Measurements from ENCODE around the gene BTG1.

The BTG1 gene

DNA sequence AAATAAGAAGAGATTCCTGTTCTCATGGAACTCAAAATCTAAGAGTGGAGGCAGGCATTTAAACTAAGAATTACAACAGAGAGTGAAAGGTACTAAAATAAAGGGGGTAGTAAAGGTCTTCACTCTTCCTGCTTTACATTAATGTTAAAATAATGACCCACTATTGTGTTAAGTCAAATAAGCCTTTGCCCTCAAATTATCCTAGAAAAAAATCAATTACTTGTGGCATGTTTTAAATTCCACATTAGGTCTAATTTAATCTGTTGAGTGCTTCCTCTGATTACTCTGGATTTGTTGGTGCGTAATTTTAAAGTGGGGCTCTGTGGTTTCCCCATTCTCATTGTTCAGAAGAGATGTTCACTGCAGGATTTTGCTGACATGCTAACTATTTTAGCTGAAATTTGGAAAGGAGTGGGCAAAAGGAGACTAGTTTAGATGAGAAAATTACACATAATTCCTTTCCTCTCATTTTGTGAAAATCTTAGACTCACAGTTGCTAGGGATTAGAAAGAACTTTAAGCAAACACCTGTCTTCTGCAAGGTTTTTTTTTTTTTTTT, 35.5 kb downstream of the BTG1 start:
- no peak for TF ChIP-seq HDGF (IDR thresholded peaks at IDR 0.05; ENCODE audit: borderline replicate concordance)
- no peak for TF ChIP-seq L3MBTL2 (conservative IDR thresholded peaks at IDR 0.05)
- no peak for TF ChIP-seq BHLHE40 (IDR thresholded peaks at IDR 0.05; ENCODE audit: borderline replicate concordance)
- no peak for TF ChIP-seq LEF1 (IDR thresholded peaks at IDR 0.05; ENCODE audit: borderline replicate concordance)
- TF ChIP-seq ELF4 (IDR thresholded peaks at IDR 0.05): no peak
- TF ChIP-seq CTBP1 (IDR thresholded peaks at IDR 0.05; ENCODE audit: borderline replicate concordance): no peak
- no peak for TF ChIP-seq ARNT (IDR thresholded peaks at IDR 0.05)
- TF ChIP-seq, protein P1, sequence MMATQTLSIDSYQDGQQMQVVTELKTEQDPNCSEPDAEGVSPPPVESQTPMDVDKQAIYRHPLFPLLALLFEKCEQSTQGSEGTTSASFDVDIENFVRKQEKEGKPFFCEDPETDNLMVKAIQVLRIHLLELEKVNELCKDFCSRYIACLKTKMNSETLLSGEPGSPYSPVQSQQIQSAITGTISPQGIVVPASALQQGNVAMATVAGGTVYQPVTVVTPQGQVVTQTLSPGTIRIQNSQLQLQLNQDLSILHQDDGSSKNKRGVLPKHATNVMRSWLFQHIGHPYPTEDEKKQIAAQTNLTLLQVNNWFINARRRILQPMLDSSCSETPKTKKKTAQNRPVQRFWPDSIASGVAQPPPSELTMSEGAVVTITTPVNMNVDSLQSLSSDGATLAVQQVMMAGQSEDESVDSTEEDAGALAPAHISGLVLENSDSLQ (IDR thresholded peaks at IDR 0.05): no peak
- no peak for TF ChIP-seq FOXA1 (IDR thresholded peaks at IDR 0.05)
- no peak for TF ChIP-seq ZNF384 (IDR thresholded peaks at IDR 0.05)
- no peak for TF ChIP-seq NFRKB (IDR thresholded peaks at IDR 0.05)
- no peak for TF ChIP-seq FOXM1 (IDR thresholded peaks at IDR 0.05; ENCODE audit: borderline replicate concordance)
- TF ChIP-seq TARDBP (IDR thresholded peaks at IDR 0.05): no peak
- no peak for TF ChIP-seq FOXK2 (IDR thresholded peaks at IDR 0.05)
- no peak for TF ChIP-seq SUZ12 (IDR thresholded peaks at IDR 0.05)
- no peak for DNase-seq (ENCODE audit: extremely low spot score)
- CTCF ChIA-PET: no interaction called here
- POLR2A ChIA-PET: interaction anchor here (1.8 kb wide), 1 partner anchor 36 kb away, joined by 4 read pairs; the partner anchor contains the start of gene BTG1

DNA sequence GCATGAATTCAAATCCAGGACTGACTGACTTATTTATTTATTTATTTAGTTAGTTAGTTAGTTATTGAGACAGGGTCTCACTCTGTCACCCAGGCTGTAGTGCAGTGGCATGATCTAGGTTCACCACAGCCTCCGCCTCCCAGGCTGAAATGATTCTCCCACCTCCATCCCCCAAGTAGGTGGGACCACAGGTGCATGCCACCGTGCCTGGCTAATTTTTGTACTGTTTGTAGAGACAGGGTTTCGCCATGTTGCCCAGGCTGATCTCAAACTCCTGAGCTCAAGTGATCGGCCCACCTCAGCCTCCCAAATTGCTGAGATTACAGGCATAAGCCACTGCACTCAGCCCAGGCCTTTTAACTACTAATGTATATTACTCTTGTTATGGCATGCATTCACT, 36.0 kb downstream of the BTG1 start:
- TF ChIP-seq SP1 (IDR thresholded peaks at IDR 0.05) (no peak), BHLHE40 (IDR thresholded peaks at IDR 0.05; ENCODE audit: borderline replicate concordance) (no peak), FOXA1 (IDR thresholded peaks at IDR 0.05) (no peak), L3MBTL2 (conservative IDR thresholded peaks at IDR 0.05) (no peak), HDGF (IDR thresholded peaks at IDR 0.05; ENCODE audit: borderline replicate concordance) (no peak), FOXM1 (IDR thresholded peaks at IDR 0.05; ENCODE audit: borderline replicate concordance) (no peak), CTBP1 (IDR thresholded peaks at IDR 0.05; ENCODE audit: borderline replicate concordance) (no peak), SUZ12 (IDR thresholded peaks at IDR 0.05) (no peak), ARNT (IDR thresholded peaks at IDR 0.05) (no peak), TARDBP (IDR thresholded peaks at IDR 0.05) (no peak), LEF1 (IDR thresholded peaks at IDR 0.05; ENCODE audit: borderline replicate concordance) (no peak), ZNF384 (IDR thresholded peaks at IDR 0.05) (no peak), NFRKB (IDR thresholded peaks at IDR 0.05) (no peak), FOXK2 (IDR thresholded peaks at IDR 0.05) (no peak), ELF4 (IDR thresholded peaks at IDR 0.05) (no peak)
- TF ChIP-seq, protein P1 (IDR thresholded peaks at IDR 0.05): no peak
- ChIA-PET POLR2A (interaction anchor here (1.8 kb wide), 1 partner anchor 36 kb away, joined by 4 read pairs; the partner anchor contains the start of gene BTG1), CTCF (no interaction called here)
- no peak for DNase-seq (ENCODE audit: extremely low spot score)

DNA sequence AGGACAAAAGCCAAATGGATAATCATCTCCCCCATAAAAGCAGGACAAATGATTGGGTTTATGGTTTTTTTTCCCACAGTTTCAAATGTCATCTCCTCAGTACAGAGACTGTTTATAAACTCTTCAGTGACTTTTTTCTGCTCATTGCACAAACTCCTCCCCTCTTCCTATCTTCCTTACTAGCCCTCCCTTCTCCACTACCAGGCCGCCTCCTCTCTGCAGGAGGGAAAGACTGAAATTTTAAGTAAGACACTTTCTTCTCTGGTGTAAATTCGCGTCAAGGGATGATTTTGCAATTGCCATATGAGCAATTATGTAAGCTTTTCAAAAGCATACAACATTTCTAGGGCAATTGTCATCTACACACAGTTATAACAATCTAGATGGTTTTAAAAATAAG, 37.0 kb downstream of the BTG1 start:
- POLR2A ChIA-PET: interaction anchor here (1.8 kb wide), 1 partner anchor 37 kb away, joined by 4 read pairs; the partner anchor contains the start of gene BTG1
- TF ChIP-seq SUZ12 (IDR thresholded peaks at IDR 0.05): no peak
- TF ChIP-seq, protein P1 (IDR thresholded peaks at IDR 0.05): no peak
- CTCF ChIA-PET: no interaction called here
- DNase-seq (ENCODE audit: extremely low spot score): peak; percentile 40

DNA sequence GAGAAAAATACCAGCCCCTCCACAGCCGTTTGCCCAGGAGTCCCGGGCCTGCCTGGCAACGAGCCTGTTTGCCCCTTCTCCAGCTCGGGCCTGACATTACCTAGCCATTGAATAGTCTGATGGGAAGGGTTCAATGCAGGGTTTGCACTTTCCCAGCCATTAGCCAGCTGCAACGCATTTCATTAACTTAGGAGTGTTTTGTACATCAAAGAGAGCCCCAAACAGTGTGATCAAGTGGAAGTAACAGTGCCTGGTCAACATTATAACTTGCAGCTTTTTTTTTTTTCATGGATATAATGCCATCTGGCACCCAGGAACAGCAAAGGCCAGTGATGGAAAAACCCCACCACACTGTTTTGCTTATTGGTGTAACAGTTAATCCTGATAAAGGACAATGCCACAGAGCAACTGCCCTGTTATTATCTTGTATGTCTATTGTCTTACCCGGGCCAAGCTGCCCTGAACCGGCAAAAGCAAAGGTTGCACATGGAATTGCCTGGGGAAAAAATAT, 38.0 kb downstream of the BTG1 start:
- CTCF ChIA-PET: interaction anchor here (0.7 kb wide), 1 partner anchor 314 kb away, joined by 5 read pairs; no protein-coding TSS in a partner anchor
- no peak for DNase-seq (ENCODE audit: extremely low spot score)
- no peak for TF ChIP-seq BHLHE40 (IDR thresholded peaks at IDR 0.05; ENCODE audit: borderline replicate concordance)
- no peak for TF ChIP-seq LEF1 (IDR thresholded peaks at IDR 0.05; ENCODE audit: borderline replicate concordance)
- TF ChIP-seq SP1 (IDR thresholded peaks at IDR 0.05): no peak
- no peak for TF ChIP-seq ARNT (IDR thresholded peaks at IDR 0.05)
- TF ChIP-seq CTBP1 (IDR thresholded peaks at IDR 0.05; ENCODE audit: borderline replicate concordance): no peak
- TF ChIP-seq TARDBP (IDR thresholded peaks at IDR 0.05): no peak
- no peak for TF ChIP-seq ELF4 (IDR thresholded peaks at IDR 0.05)
- TF ChIP-seq FOXM1 (IDR thresholded peaks at IDR 0.05; ENCODE audit: borderline replicate concordance): no peak
- no peak for TF ChIP-seq SUZ12 (IDR thresholded peaks at IDR 0.05)
- no peak for TF ChIP-seq FOXA1 (IDR thresholded peaks at IDR 0.05)
- no peak for TF ChIP-seq FOXK2 (IDR thresholded peaks at IDR 0.05)
- TF ChIP-seq HDGF (IDR thresholded peaks at IDR 0.05; ENCODE audit: borderline replicate concordance): no peak
- no peak for TF ChIP-seq L3MBTL2 (conservative IDR thresholded peaks at IDR 0.05)
- no peak for TF ChIP-seq ZNF384 (IDR thresholded peaks at IDR 0.05)
- TF ChIP-seq, protein P1 (IDR thresholded peaks at IDR 0.05): no peak
- no peak for TF ChIP-seq NFRKB (IDR thresholded peaks at IDR 0.05)
- POLR2A ChIA-PET: no interaction called here

DNA sequence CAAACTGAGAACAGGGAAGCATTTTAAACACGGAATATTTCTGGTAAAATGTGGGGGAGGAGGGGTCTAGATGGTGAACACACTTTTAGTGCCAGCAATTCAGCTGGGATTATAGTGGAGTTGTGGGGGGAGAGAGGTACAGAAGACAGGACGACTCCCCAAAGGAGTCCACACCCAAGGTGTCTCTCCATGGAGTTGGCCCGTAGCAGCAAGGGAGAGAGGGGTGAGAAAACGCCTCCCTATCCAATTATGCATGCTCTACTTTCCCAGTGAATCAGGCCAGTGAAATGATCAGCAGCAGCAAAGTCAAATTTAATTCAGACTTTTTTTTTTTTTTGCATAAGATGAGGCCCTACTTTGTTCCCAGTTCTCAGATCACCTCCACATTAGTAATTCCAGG, 38.6 kb downstream of the BTG1 start:
- ChIA-PET CTCF (interaction anchor here (0.7 kb wide), 1 partner anchor 314 kb away, joined by 5 read pairs; no protein-coding TSS in a partner anchor), POLR2A (interaction anchor here (1.7 kb wide), 1 partner anchor 39 kb away, joined by 8 read pairs; the partner anchor contains the start of gene BTG1)
- no peak for TF ChIP-seq FOXK2 (IDR thresholded peaks at IDR 0.05)
- no peak for TF ChIP-seq LEF1 (IDR thresholded peaks at IDR 0.05; ENCODE audit: borderline replicate concordance)
- no peak for TF ChIP-seq ARNT (IDR thresholded peaks at IDR 0.05)
- TF ChIP-seq HDGF (IDR thresholded peaks at IDR 0.05; ENCODE audit: borderline replicate concordance): no peak
- no peak for TF ChIP-seq L3MBTL2 (conservative IDR thresholded peaks at IDR 0.05)
- TF ChIP-seq ZNF384 (IDR thresholded peaks at IDR 0.05): no peak
- no peak for TF ChIP-seq SUZ12 (IDR thresholded peaks at IDR 0.05)
- TF ChIP-seq FOXM1 (IDR thresholded peaks at IDR 0.05; ENCODE audit: borderline replicate concordance): no peak
- TF ChIP-seq FOXA1 (IDR thresholded peaks at IDR 0.05): no peak
- no peak for TF ChIP-seq BHLHE40 (IDR thresholded peaks at IDR 0.05; ENCODE audit: borderline replicate concordance)
- TF ChIP-seq SP1 (IDR thresholded peaks at IDR 0.05): no peak
- TF ChIP-seq, protein P1 (IDR thresholded peaks at IDR 0.05): no peak
- TF ChIP-seq CTBP1 (IDR thresholded peaks at IDR 0.05; ENCODE audit: borderline replicate concordance): no peak
- no peak for TF ChIP-seq ELF4 (IDR thresholded peaks at IDR 0.05)
- no peak for DNase-seq (ENCODE audit: extremely low spot score)

Data from HEK293T (cell line).